Activated CD8-positive, alpha-beta T cell treated with anti-CD3 and anti-CD28 coated beads for 36 hours (primary cell): Measurements from ENCODE around the gene KAT5. TPM values are rescaled to one million over a fixed set of nuclear protein-coding genes. Genes with fewer than 3 reads are reported as not detected.
"Not testable (repeated sequence)": the region's sequence is repeated elsewhere in the genome, so short reads cannot be mapped to it uniquely, and the experiment has no call there.

Source experiments
- ATAC-seq: fragments of 200-7000 bp; cut with Tn5 transposase; one replicate; pipeline ENCODE4 v1.10.0; 2021; ENCODE audit warnings: mild to moderate bottlenecking, moderate library complexity
- CTCF ChIA-PET: fragments of 350-600 bp; sonication (Branson Sonifier 250); formaldehyde crosslinking; loops from one replicate; lab custom pipeline; 2021; ENCODE audit warnings: antibody characterized with exemption; lab: Charles Lee
- POLR2A ChIA-PET: fragments of 350-600 bp; sonication (Branson Sonifier 250); formaldehyde crosslinking; loops from one replicate; lab custom pipeline; 2021; ENCODE audit warnings: antibody characterized with exemption; lab: Charles Lee
- DNase-seq: peaks from one replicate; pipeline ENCODE4 v3.0.0-alpha.2; 2020
- H3K27ac Mint-ChIP-seq: one replicate; pipeline ENCODE4 v1.8.0; 2021; ENCODE audit warnings: mild to moderate bottlenecking, mixed read lengths
- H3K27me3 Mint-ChIP-seq: one replicate; pipeline ENCODE4 v1.8.0; 2021; ENCODE audit warnings: mixed read lengths
- H3K36me3 Mint-ChIP-seq: one replicate; pipeline ENCODE4 v1.8.0; 2021; ENCODE audit warnings: low read depth, mixed read lengths
- H3K4me1 Mint-ChIP-seq: one replicate; pipeline ENCODE4 v1.8.0; 2021; ENCODE audit warnings: low read depth, mixed read lengths
- H3K4me3 Mint-ChIP-seq: one replicate; pipeline ENCODE4 v1.8.0; 2021; ENCODE audit warnings: mild to moderate bottlenecking, moderate library complexity, mixed read lengths
- H3K9me3 Mint-ChIP-seq: one replicate; pipeline ENCODE4 v1.8.0; 2021; ENCODE audit warnings: mixed read lengths
- CTCF ChIP-seq: fragments of 200-600 bp; IDR thresholded peaks from one replicate; pipeline ENCODE4 v1.8.0; 2022; ENCODE audit warnings: antibody characterized with exemption, mild to moderate bottlenecking
- intact Hi-C: fragments of 100-400 bp; cut with micrococcal nuclease; formaldehyde crosslinking; loops from one replicate; pipeline ENCODE4 v1.10.0; 2022
- total RNA-seq, 2 experiments: library from RNA; stranded (reverse); gene quantifications; one replicate each; pipeline ENCODE4 v1.2.3, GENCODE V29; 2021

Gene KAT5
- total RNA-seq, 2 experiments from 2014 or later, result 67.7 to 71.8 TPM

- peaks cover 1% of the 10 kb centered on the region for H3K27me3 Mint-ChIP-seq
- intact Hi-C loops, result no loop called here
- H3K9me3 Mint-ChIP-seq, result no peaks in the 10 kb centered on the region
- H3K4me1 Mint-ChIP-seq, result peaks cover 1% of the 10 kb centered on the region
- TF ChIP-seq CTCF, result no peak
- ChIA-PET CTCF (interaction anchor here (1.4 kb wide), 1 partner anchor 10 kb away, joined by 3 read pairs; the partner anchor contains the start of gene KAT5), POLR2A (no interaction called here)
- no peak overlapping the region for H3K4me3 Mint-ChIP-seq
- H3K36me3 Mint-ChIP-seq, result no peaks in the 10 kb centered on the region
- ATAC-seq (no peak), DNase-seq (no peak)
- no peak overlapping the region for H3K27ac Mint-ChIP-seq
Observed at GRCh38 chr11:65701686-65702085, 10.4 kb upstream of the KAT5 start.

GRCh38 chr11:65703846-65704245, 8.2 kb upstream of the KAT5 start:
- POLR2A ChIA-PET, result no interaction called here
- intact Hi-C loops, result no loop called here
- H3K27ac Mint-ChIP-seq, result no peak overlapping the region
- TF ChIP-seq CTCF, result no peak
- CTCF ChIA-PET, result interaction anchor here (1.0 to 4.0 kb wide), 6 partner anchors 8 to 114 kb away, joined by 3 to 18 read pairs (median 8); partner anchors contain the start of gene RNASEH2C
- no peak overlapping the region for H3K4me3 Mint-ChIP-seq
- H3K27me3 Mint-ChIP-seq, result peaks cover 1% of the 10 kb centered on the region
- H3K36me3 Mint-ChIP-seq, result no peaks in the 10 kb centered on the region
- no peak for DNase-seq
- ATAC-seq, result no peak
- no peaks in the 10 kb centered on the region for H3K9me3 Mint-ChIP-seq
- peaks cover 7% of the 10 kb centered on the region for H3K4me1 Mint-ChIP-seq

GRCh38 chr11:65706303-65706763, 5.7 kb upstream of the KAT5 start:
- H3K27ac Mint-ChIP-seq, intact Hi-C loops, H3K9me3 Mint-ChIP-seq, H3K36me3 Mint-ChIP-seq, H3K27me3 Mint-ChIP-seq: not testable (repeated sequence)
- ChIA-PET CTCF (interaction anchor here (0.6 to 4.0 kb wide), 19 partner anchors 12 to 316 kb away, joined by 3 to 18 read pairs (median 4); partner anchors contain the start of genes FIBP and RNASEH2C), POLR2A (interaction anchor here (0.6 to 1.2 kb wide), 2 partner anchors 12 to 111 kb away, joined by 3 read pairs; no protein-coding TSS in a partner anchor)
- ATAC-seq (peak; percentile 30), DNase-seq (peak; percentile 94)
- peaks cover 10% of the 10 kb centered on the region for H3K4me1 Mint-ChIP-seq
- TF ChIP-seq CTCF, result peak; percentile 69
- H3K4me3 Mint-ChIP-seq, result peak overlapping the region; percentile 20

GRCh38 chr11:65707002-65707401, 5.0 kb upstream of the KAT5 start:
- Mint-ChIP-seq H3K4me3 (peak overlapping the region; percentile 20), H3K4me1 (peaks cover 10% of the 10 kb centered on the region)
- intact Hi-C loops, H3K27me3 Mint-ChIP-seq, DNase-seq, H3K36me3 Mint-ChIP-seq, H3K9me3 Mint-ChIP-seq, H3K27ac Mint-ChIP-seq, ATAC-seq: not testable (repeated sequence)
- ChIA-PET CTCF (interaction anchor here (1.1 to 1.4 kb wide), 2 partner anchors 15 to 112 kb away, joined by 3 read pairs; no protein-coding TSS in a partner anchor), POLR2A (interaction anchor here (1.2 kb wide), 1 partner anchor 11 kb away, joined by 3 read pairs; no protein-coding TSS in a partner anchor)

GRCh38 chr11:65708451-65708850, 3.6 kb upstream of the KAT5 start:
- intact Hi-C loops, result no loop called here
- TF ChIP-seq CTCF, result no peak
- ATAC-seq (no peak), DNase-seq (no peak)
- peaks cover 11% of the 10 kb centered on the region for H3K36me3 Mint-ChIP-seq
- ChIA-PET POLR2A (no interaction called here), CTCF (interaction anchor here (0.9 to 1.9 kb wide), 2 partner anchors 71 to 109 kb away, joined by 3 to 5 read pairs; no protein-coding TSS in a partner anchor)
- H3K27ac Mint-ChIP-seq, result no peak overlapping the region
- peaks cover 18% of the 10 kb centered on the region for H3K4me1 Mint-ChIP-seq
- no peaks in the 10 kb centered on the region for H3K27me3 Mint-ChIP-seq
- H3K4me3 Mint-ChIP-seq, result no peak overlapping the region
- no peaks in the 10 kb centered on the region for H3K9me3 Mint-ChIP-seq
